ENCODE data around the gene PTTG1IP2. TPM values are rescaled to one million over a fixed set of nuclear protein-coding genes. Genes with fewer than 3 reads are reported as not detected.

The PTTG1IP2 gene
- polyA plus RNA-seq, 3 donors = 0.50 TPM; not detected in 2

DNA sequence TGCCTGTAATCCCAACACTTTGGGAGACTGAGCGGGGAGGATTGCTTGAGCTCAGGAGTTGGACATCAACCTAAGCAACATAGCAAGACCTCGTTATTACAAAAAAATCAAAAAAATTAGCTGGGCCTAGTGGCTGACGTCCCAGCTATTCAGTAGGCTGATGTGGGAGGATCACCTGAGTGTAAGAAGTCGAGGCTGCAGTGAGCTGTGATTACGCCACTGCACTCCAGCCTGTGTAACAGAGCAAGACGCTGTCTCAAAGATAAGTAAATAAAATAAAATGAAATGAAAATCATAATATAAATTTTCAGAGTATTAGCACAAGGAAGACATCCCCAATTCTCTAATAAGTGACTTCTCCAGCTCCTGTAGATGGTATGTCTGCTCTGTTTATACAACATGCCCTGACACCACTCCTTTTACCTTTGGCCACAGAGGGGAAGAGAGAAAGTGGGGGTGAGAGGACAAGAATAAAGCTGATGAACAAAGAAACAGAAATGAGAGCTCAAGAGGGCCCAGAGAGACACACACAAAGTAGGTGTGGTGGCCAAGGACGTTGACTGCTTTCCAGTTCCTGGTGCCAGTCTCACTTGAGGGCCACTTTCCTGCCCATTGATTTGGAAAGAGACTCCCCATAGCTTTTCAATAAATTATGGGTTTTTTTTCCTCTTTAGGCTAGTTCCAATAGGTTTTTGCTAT lies 62.9 kb downstream of the PTTG1IP2 start:
- no peak for DNase-seq (ENCODE audit: extremely low read depth in 1 of 11, low read depth in 9 of 11, low spot score in 4 of 11)

DNA sequence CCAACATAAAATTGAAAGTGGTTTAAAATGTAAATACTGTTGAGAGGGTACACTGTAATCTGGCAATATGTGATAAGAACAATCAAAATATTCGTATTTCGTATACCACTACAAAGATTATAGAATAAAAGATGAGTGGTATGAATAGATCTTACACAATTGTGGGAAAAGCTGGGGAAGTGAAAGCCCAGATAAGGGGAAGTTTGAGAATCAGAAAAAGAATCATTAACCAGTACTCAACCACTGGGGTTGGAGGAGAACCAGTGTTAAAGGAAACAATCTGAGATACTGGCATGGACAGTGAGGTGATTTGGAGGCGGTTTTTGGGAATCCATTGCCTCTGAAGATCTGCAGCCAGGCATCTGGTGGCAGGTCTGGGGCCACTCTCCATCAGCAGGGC lies 67.0 kb downstream of the PTTG1IP2 start:
- DNase-seq (ENCODE audit: extremely low read depth in 1 of 11, low read depth in 9 of 11, low spot score in 4 of 11) = no peak

DNA sequence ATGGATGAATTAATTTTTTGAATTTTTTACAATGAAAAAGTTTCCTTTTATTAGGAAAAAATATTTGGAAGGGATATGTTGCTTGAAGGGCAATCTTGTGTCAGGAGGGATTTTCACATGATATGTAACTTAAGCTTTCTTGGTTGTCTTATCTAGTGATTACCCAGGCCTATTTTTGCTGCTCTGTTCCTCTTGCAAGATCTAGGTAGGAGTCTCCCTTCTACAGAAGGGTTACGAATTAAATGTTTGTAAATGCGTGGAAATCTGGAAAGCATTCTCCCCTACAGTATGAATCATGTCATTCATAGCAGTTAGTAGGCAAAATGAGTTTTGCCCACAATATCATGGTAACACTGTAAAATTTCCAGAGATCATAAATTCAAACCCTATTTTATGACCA lies 69.0 kb downstream of the PTTG1IP2 start:
- DNase-seq (ENCODE audit: extremely low read depth in 1 of 11, low read depth in 9 of 11, low spot score in 4 of 11) = no peak

DNA sequence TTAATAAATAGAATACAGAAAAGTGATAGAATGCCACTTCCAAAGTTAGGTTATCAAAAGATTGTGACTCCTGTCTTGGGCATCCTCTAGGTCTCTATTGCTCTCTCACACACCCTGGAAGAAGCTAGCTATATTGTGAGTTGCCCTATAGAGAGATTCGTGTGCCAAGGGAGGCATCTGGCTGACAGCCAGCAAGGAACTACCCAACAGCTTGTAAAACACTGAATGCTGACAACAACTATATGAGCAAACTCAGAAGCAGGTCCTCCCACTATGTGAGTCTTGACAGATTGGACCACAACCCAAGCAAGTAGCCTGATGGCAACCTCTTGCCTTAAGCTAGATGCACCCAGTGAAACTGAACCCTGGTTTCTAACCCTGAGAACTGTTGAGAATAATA lies 71.0 kb downstream of the PTTG1IP2 start:
- DNase-seq (ENCODE audit: extremely low read depth in 1 of 11, low read depth in 9 of 11, low spot score in 4 of 11) = no peak

DNA sequence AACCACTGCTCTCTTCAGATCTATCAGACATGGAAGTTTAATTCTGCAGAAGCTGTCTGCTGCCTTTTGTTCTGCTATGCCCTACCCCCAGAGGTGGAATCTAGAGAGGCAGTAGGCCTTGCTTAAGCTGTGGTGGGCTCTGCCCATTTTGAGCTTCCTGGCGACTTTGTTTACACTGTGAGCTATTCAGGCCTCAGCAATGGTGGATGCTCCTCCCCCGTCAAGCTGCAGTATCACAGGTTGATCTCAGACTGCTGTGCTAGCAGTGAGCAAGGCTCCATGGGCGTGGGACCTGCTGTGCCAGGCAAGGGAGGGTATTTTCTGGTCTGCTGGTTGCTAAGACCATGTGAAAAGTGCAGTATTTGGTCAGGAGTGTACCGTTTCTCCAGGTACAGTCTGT lies 81.6 kb downstream of the PTTG1IP2 start:
- DNase-seq (ENCODE audit: extremely low read depth in 1 of 11, low read depth in 9 of 11, low spot score in 4 of 11) = no peak

DNA sequence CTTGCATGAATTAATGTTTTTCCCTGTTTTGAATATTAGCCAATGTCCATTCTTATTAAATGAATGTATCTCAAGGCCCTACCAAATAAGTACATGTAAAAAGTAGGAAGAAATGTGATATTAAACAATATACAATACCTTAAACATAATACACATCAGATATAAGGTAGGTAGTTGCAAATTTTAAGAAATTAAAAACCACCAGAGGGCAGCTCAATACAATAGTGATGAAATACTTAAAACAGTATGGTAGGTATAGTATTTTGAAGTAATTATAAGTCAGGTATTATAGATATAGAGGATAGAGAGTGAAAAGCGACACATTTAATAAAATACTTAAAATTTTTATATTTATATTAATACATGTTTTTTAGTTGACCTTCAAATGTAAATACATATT lies 83.1 kb downstream of the PTTG1IP2 start:
- DNase-seq (ENCODE audit: extremely low read depth in 1 of 11, low read depth in 9 of 11, low spot score in 4 of 11) = no peak

DNA sequence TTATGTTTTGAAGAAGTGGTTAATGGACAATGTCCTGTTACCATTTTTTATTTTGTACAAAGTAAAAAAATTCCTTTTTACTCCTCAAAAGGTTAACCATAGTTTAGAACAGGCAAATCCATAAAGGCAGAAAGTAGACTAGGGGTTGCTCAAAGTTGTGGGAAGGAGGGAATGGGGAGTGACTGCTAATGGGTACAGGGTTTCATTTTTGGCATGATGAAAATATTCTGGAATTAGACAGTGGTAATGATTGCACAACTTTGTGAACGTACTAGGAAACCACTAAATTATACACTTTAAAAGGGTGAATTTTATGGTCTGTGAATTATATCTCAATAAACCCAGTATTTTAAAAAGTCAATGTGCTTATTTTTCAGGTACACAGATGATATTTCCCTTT lies 91.3 kb downstream of the PTTG1IP2 start:
- no peak for DNase-seq (ENCODE audit: extremely low read depth in 1 of 11, low read depth in 9 of 11, low spot score in 4 of 11)

Other genes with a start within 250 kb of the PTTG1IP2 start
- gene CFAP69, start 224.5 kb upstream of the PTTG1IP2 start, polyA plus RNA-seq (ENCODE audit: insufficient read length in 3 of 3) = 10 to 100 TPM; 12.6 to 25.3 (median 19.1) TPM
- gene FAM237B, start 148.3 kb upstream of the PTTG1IP2 start, polyA plus RNA-seq (ENCODE audit: insufficient read length in 3 of 3) = under 1 TPM; 0.36 to 0.68 (median 0.48) TPM
- gene GTPBP10, start 122.9 kb upstream of the PTTG1IP2 start, polyA plus RNA-seq (ENCODE audit: insufficient read length in 3 of 3) = 10 to 100 TPM; 22.6 to 29.0 (median 24.5) TPM
- gene CLDN12, start 66.2 kb upstream of the PTTG1IP2 start, polyA plus RNA-seq (ENCODE audit: insufficient read length in 3 of 3) = 10 to 100 TPM; 40.4 to 54.3 (median 52.1) TPM
- 10 to 100 TPM; 28.6 to 35.1 (median 33.7) TPM for gene CDK14, start 126.7 kb downstream of the PTTG1IP2 start, polyA plus RNA-seq (ENCODE audit: insufficient read length in 3 of 3)